HG02588 (cell line): ENCODE measurements around the gene MBNL1.

Source experiments
- ATAC-seq: cut with Tn5 transposase; IDR thresholded peaks from one replicate; pipeline ENCODE4 v1.9.1; 2021; ENCODE audit warnings: mild to moderate bottlenecking, moderate library complexity; ENCODE audit not compliant: unreplicated experiment

The MBNL1 gene

DNA sequence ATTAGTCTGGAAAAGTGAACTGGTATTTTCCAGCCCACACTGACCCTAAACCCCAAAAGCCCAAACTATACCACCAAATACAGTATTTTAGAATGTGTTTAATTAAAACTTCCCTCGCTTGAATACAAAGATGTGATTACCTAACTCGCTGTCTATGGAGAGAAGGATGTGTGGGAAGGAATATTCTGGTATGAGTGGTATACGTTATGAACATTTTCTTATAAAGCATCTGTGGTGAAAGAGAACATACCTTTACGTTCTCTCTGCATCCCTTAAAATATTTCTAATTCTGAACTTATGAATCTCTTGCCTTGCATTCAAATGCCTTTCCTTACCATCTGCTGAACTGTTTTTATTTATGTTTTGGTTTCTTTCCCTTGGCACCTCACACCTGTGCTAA is 201.4 kb downstream of the MBNL1 start:
- no peak for ATAC-seq

DNA sequence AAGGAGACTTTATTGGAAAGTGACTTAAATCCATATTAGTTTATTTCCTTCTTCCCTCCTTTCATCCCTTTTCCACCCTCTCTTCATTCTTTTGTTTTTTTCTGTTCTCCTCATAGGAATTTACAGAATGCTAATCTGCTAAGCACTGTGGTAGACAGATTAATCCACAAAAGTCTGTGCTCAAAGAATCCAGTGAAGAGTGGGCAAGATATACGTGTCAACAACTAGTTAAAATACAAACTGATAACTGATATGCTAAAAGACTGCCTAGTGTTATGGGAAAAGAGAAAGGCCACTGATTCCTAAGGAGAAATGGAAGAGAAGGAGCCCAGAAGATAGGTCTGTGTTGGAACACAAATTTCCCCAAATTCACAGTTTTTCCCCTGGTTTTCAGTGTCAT is 202.2 kb downstream of the MBNL1 start:
- no peak for ATAC-seq

DNA sequence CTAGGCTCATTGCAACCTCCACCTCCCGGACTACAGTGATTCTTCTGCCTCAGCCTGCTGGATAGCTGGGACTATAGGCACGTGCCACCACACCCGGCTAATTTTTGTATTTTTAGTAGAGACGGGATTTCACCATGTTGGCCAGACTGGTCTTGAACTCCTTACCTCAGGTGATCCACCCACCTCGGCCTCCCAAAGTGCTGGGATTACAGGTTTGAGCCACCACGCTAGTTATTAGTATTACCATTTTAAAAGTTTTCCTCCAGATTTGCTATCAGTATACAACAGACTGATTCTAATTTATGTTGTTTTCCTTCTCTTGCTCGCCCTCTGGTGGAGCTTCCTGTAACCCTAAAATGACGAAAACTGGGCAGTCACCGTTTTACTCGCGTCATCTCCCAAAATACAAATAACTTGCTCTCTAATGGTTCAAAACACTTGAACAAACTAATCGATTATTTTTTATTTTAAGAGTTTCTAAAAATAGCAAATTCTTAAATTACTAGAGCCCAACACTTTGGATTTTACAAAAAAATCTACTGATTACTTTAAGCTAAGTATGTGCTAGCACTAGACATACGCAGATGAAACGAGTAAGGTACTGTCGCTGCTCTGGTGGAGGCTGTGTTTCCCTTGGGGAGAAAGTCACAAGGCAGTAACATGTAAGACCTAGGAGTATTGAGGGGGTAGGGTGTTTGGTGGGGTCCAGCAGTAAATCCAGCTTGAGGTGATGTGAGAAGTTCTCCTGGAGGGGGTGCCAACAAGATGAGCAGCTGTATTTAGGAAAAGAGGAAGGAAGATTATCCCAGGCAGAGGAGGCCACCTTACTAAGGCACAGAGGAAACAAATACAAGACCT is 203.3 kb downstream of the MBNL1 start:
- peak; percentile 66 for ATAC-seq

DNA sequence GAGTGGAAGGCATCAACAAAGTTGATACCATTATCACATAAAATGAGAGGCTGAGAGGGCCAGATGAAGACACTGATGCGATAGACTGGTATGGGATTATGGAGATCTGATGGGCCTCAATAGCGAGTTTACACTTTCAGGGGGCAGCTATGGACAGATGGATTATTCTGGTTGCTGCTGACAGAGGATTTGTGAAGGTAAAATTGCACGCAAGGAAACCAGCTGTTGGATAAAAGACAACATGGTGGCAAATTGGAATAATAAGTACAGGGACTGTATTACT is 203.9 kb downstream of the MBNL1 start:
- ATAC-seq, result no peak

DNA sequence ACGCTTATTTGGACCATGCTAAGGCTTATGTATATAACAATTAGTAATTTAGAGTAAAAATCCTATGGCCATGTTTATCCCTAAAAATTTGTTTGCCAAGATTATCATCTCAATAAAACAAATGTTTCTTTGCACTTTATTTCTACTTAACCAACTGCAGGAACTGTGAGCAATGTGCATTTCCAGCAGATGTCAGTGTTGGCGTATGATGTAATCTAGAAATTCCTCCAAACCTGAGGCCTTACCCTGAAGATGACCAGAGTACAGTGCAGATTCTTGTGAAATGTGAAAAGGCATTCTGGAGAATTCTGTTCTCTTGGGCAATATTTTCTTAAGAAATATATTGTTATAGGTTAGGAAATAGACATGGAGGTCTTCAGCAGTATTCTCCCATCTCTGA is 205.9 kb downstream of the MBNL1 start:
- peak; percentile 71 for ATAC-seq

DNA sequence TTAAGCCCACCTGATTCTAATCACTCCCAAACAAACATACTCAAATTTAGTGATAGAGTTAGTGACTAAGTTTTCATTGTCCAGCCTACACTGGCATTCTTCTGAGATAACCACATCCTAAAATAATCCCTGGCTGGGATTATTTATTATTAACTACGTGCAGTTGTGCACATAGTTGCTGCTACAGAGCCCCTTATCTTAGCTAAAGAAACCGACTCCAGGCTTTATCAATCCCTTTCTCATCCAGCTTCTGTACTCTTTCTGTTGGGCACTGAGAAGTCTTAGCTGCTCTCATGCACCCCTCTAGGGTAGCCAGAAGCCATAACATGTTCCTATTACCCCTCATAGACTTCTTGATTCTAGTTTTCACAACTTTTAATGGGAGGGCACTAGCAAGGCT is 208.7 kb downstream of the MBNL1 start:
- ATAC-seq, result no peak

DNA sequence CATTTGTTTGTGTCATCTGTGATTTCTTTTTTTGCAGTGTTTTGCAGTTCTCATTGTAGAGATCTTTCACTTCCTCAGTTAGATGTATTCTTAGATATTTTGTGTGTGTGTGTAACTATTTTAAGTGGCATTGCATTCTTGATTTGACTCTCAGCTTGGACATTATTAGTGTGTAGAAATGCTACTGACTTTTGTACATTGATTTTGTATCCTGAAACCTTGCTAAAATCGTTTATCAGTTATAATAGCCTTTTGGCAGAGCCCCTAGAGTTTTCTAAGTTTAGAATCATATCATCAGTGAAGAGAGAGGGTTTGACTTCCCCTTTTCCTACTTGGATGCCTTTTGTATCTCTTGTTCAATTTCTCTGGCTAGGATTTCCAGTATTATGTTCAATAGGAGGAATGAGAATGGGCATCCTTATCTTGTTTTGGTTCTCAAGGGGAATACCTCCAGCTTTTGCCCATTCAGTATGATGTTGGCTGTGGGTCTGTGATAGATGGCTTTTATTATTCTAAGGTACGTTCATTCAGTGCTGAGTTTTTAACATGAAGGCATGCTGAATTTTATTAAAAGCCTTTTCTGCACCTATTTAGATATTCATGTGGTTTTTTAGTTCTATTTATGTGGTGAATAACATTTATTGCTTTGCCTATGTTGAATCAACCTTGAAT is 211.7 kb downstream of the MBNL1 start:
- peak; percentile 93 for ATAC-seq

DNA sequence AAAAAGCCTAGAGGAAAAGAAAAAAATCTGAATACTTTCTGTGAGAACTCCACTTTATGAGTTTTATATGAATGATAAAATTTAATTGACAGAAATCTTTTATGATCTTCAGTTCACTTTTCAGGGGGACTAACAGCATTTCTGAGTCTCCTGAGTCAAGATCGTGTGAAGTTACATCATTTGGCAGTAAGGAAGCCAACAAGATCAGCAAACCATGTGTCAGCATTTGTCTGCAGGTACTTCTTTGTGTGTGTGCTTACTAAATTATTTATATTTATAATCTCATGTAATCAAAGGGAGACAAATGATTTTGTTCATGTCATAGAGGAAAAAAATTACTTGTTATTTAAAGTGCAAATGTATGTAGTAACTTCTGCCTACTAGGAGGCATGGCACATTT is 217.6 kb downstream of the MBNL1 start:
- no peak for ATAC-seq

DNA sequence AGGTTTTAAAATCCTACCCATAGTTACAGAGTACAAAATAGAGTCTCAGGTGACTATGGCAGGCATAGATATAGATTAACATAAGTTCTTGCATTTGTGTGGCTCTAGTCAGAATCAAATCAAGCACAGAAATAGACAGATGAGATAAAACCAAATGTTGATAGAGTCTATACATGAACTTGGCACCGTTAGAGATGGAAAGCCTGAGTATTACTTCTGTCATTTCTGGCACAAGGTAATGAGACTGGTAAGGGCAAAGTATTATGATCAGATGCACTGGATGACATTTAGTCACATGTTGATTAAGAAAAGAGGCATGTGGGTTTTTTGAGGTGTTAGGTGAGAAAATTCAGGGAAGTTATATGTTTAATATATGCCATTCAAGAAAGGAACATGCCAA is 219.7 kb downstream of the MBNL1 start:
- no peak for ATAC-seq

DNA sequence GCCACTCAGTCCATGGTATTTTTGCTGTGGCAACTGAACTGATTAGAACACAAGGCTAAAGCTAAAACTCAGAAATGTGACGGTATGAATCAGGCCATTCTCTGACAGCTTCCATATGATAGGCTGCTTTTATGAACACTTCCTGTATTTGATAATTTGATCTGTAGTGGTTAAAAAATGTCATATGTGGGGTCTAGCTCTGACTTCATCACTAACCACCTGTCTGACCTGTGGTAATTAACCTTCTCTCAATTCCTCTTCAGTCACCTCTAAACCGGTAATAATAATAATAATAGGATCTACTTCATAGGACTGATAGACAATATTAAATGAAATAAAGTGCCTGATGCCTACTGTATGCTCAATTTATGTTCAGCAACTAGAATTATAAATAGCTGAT is 223.2 kb downstream of the MBNL1 start:
- peak; percentile 58 for ATAC-seq

DNA sequence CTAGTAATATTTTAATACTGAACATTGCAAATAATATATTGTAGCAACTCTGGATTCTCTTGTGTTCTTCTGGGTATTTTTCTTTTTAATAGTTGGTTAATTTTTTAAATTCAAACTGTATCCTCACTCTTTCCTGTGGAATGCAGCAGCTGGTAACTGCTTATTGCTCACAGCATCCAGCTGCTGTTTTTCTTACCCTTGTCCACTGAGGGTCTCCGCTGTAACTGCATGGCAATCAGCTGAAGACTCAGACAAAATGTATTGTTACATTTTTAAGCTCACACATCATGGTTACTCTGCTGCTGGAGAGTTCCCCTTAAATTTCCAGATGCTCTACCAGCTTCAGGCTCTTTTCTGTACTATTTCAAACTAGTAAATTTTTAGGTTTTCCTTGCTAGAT is 227.6 kb downstream of the MBNL1 start:
- no peak for ATAC-seq

DNA sequence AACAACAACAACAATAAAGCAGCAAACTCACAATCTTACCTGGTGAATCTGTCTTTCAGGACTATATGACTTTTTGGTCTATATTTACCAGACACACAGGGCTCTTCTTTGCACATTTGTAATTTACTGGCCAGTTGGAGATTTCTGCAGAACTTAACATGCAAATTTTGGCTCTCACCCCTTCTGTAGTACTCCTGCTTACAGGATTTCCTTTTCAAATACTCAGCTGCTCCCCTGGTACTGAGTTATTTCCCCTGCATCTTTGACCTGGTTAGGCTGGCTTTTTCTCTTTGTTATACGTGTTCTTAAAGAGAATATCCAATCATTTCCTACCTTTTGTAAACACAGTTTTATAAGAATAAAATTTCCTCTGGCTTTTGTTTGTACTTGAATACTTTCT is 228.0 kb downstream of the MBNL1 start:
- ATAC-seq, result peak; percentile 61

DNA sequence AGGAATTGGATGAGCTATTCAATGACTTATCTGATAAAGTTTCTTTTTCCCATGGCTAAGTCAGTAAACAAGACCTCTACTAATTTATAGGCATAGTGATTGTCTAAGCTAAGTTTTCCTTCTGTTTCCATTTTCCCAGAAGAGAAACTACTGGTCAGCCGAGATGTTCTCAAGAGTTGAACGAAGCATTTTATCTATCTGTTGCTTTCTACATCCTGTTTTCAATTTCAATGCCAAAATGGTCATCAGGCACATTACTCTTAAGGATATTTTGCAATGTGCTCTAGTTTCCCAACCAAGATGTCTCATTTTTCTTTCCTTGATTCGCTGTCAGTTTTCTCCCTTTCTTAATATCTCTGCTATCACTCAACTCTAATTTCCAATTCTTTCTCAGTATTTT is 228.7 kb downstream of the MBNL1 start:
- ATAC-seq, result no peak

DNA sequence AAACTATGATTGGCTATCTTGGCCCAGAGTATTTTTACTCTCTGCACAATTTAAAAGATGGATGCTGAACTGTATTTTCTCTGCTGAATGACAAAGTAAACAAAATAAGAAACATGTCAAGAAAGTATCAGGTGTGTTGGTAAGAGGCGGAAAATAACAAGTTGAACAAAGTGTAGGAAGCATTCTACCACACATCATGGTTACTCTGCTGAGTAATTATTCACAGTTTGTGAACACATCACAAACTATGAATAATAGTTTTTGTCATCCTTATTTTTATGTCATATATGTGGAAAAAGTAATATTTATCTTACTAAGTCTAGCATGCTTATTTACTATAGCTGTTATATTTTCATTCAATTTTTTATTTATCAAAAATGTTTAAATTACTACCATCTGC is 229.2 kb downstream of the MBNL1 start:
- no peak for ATAC-seq

DNA sequence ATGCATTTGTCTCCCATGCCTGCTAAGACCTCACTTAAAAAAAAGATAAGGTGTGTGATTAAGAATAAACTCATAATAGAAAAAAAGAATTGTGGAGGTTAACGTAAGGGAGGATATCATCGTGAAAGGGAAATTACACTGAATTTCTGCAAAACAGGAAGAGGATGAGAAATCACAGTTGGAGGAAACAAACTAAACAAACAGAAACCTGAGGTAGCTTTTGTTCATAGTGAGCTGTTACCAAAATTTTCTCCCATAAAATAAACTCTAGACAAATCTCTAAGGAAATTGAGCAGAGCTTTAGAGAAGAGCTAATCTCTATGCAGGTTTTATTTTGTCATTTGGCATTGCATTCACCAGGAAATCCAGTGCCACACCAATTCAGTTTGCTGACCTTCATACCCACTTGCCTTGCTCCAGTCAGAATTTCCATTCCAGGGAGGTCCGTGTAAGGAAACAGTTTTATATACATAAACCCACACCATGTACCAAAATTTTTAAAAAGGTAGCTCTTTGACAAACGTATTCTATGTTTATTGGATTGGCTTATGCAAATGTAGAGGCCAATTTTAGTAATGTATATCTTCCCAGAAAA is 231.2 kb downstream of the MBNL1 start:
- ATAC-seq, result no peak

DNA sequence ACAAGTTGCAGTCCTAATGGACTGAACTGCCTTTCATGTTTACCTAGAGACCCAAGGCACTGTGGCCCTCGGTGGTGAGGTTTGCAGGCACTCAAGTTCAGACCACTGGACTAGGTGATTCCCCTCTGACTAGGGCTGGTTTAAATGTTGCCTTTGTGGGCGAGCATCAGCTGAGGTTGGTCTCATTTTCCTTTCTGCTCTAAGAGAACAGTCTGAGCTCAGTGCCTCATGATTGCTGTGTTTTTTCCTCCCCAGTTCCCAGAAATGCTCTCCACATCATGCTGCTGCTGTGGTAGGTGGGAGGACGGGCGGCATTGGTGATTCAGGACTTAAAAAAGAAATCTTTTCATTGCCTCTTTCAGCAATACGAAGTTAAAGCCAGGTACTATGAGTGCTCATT is 237.2 kb downstream of the MBNL1 start:
- peak; percentile 97 for ATAC-seq

DNA sequence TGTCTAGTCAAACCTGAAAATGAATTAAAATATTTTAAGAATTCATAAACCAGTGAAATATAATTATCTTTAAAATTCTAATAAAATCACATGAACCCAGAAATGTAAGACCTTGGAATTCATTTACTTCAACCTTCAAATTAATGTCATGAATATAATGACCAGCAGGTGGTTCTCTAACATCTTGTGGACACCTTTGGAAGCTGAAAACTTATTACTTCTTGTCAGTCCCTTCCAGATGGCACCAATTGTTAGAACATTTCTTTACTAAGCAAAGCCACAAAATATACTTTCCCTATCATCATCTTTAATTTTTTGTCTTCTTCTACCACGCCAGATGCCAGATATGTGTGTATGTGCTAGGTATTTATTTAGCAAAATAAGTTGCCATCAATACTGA is 240.0 kb downstream of the MBNL1 start:
- no peak for ATAC-seq

DNA sequence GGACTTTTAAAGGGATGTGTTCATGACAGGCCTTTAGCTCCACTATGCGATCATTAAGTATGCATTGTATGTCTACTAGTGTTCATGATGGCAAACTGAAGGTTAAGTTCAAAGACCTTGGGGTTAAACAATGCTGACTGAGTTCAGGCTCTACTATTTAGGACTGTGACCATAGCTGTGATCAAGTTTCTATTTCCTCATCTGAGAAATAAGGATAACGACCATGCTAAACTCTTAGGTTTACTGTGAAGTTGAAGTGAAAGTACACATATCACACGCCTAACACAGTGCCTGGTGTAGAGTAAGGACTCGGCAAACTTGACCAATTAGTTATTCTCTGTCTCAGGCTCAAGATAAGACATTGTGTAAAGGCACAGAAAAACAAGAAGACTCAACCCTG is 243.2 kb downstream of the MBNL1 start:
- ATAC-seq, result peak; percentile 74

DNA sequence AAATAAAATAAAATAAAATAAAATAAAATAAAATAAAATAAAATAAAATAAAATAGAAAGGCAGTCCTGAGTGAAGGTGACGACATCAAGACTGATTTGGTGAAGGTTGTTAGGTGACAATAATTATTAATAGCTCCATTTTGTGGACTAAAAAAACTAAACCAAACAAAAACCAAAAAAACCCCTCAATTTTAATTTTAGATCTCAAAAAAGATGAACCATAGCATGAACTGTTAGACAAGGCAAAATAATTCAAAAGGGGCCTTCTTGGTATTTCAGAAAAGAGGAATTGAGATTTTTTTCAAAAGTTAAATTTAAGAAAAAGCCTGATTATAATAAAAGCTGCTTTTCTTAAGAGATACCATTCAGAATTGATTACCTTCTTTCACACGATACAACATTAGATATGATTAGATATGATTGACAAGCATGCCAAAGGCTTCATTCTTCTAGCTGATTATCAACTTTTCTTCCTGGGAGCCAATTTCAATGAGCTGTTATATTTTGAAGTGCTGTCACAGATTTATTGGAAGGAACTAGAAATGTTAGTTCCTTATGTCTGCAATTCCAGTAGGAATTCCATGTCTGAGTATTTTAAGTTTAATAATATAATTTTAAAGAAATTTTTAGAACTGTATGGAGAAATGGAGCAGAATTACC is 244.7 kb downstream of the MBNL1 start:
- no peak for ATAC-seq
